Mesendoderm (in vitro differentiated cells): ENCODE results near the gene SEC14L5.

Experiments used
- DNase-seq: peaks from one replicate; pipeline ENCODE4 v3.0.0; 2013
- H2AK5ac ChIP-seq: 2 replicates; pipeline ENCODE4 v1.6.1; 2013; ENCODE audit warnings: low read length, inconsistent platforms
- H2BK120ac ChIP-seq: 2 replicates; pipeline ENCODE4 v1.6.1; 2013; ENCODE audit warnings: low read depth, mild to moderate bottlenecking, low read length, moderate library complexity, mixed read lengths
- H2BK15ac ChIP-seq: replicated peaks from 2 replicates; pipeline ENCODE4 v1.6.1; 2013; ENCODE audit warnings: low read depth, mild to moderate bottlenecking, moderate library complexity
- H2BK5ac ChIP-seq: 2 replicates; pipeline ENCODE4 v1.6.1; 2013; ENCODE audit warnings: low read length, inconsistent platforms
- H3K18ac ChIP-seq: 2 replicates; pipeline ENCODE4 v1.6.1; 2013; ENCODE audit warnings: mild to moderate bottlenecking, low read length, mixed read lengths
- H3K23ac ChIP-seq: one replicate; pipeline ENCODE4 v1.6.1; 2013; ENCODE audit warnings: low read length
- H3K27ac ChIP-seq: 2 replicates; pipeline ENCODE4 v1.5.1; 2013; ENCODE audit warnings: low read depth, mild to moderate bottlenecking, inconsistent platforms, low read length, moderate library complexity
- H3K27me3 ChIP-seq: 2 replicates; pipeline ENCODE4 v1.6.1; 2013; ENCODE audit warnings: low read length, control low read depth, mild to moderate bottlenecking, inconsistent platforms; ENCODE audit not compliant: insufficient read depth, poor library complexity
- H3K36me3 ChIP-seq: 2 replicates; pipeline ENCODE4 v1.6.1; 2013; ENCODE audit warnings: low read length, inconsistent platforms; ENCODE audit not compliant: control insufficient read depth, insufficient read depth
- H3K4ac ChIP-seq: one replicate; pipeline ENCODE4 v1.6.1; 2013; ENCODE audit warnings: low read depth, mild to moderate bottlenecking, low read length, moderate library complexity
- H3K4me1 ChIP-seq: 2 replicates; pipeline ENCODE4 v1.6.1; 2013; ENCODE audit warnings: low read depth, low read length, inconsistent platforms; ENCODE audit not compliant: control insufficient read depth
- H3K4me2 ChIP-seq: 2 replicates; pipeline ENCODE4 v1.6.1; 2013; ENCODE audit warnings: low read length
- H3K4me3 ChIP-seq: 2 replicates; pipeline ENCODE4 v1.5.1; 2013; ENCODE audit warnings: mild to moderate bottlenecking, low read length
- H3K56ac ChIP-seq: one replicate; pipeline ENCODE4 v1.6.1; 2013; ENCODE audit warnings: low read length
- H3K79me1 ChIP-seq: 2 replicates; pipeline ENCODE4 v1.6.1; 2013; ENCODE audit warnings: low read length, inconsistent platforms
- H3K79me2 ChIP-seq: 2 replicates; pipeline ENCODE4 v1.6.1; 2013; ENCODE audit warnings: mild to moderate bottlenecking, low read length; ENCODE audit not compliant: control insufficient read depth, insufficient read depth
- H3K9ac ChIP-seq: 2 replicates; pipeline ENCODE4 v1.6.1; 2013; ENCODE audit warnings: low read length, inconsistent platforms
- H4K5ac ChIP-seq: one replicate; pipeline ENCODE4 v1.6.1; 2013; ENCODE audit warnings: low read length
- H4K8ac ChIP-seq: one replicate; pipeline ENCODE4 v1.6.1; 2013; ENCODE audit warnings: low read depth, mild to moderate bottlenecking, control low read depth, low read length, moderate library complexity
- WGBS: extraction: QIAGEN DNeasy Blood & Tissue Kit; methylation state at CpG from one replicate; pipeline ENCODE4 v1.1.7; 2013; ENCODE audit warnings: low lambda C conversion rate, missing lambda C conversion rate; ENCODE audit not compliant: insufficient coverage; ENCODE audit errors: extremely low coverage; 5-methylcytosine and 5-hydroxymethylcytosine counted together

The SEC14L5 gene

GRCh38 chr16:4942481-4942880, 15.6 kb upstream of the SEC14L5 start:
- WGBS, result no CpG with 5 or more reads among the region's 9 CpGs
- Histone ChIP-seq H3K9ac (no peak overlapping the region), H4K5ac (no peak overlapping the region), H3K56ac (peak overlapping the region; percentile 87), H3K27me3 (no peaks in the 10 kb centered on the region), H3K36me3 (no peaks in the 10 kb centered on the region), H4K8ac (no peak overlapping the region), H2AK5ac (no peak overlapping the region), H2BK15ac (no peak overlapping the region), H3K18ac (no peak overlapping the region), H2BK120ac (peak overlapping the region; percentile 31), H3K4ac (no peak overlapping the region), H3K79me2 (no peaks in the 10 kb centered on the region), H3K4me2 (no peak overlapping the region), H3K27ac (peak overlapping the region; percentile 77), H3K4me3 (no peak overlapping the region), H3K79me1 (no peaks in the 10 kb centered on the region), H3K4me1 (peaks cover 2% of the 10 kb centered on the region), H2BK5ac (no peak overlapping the region), H3K23ac (no peak overlapping the region)
- no peak for DNase-seq

DNA sequence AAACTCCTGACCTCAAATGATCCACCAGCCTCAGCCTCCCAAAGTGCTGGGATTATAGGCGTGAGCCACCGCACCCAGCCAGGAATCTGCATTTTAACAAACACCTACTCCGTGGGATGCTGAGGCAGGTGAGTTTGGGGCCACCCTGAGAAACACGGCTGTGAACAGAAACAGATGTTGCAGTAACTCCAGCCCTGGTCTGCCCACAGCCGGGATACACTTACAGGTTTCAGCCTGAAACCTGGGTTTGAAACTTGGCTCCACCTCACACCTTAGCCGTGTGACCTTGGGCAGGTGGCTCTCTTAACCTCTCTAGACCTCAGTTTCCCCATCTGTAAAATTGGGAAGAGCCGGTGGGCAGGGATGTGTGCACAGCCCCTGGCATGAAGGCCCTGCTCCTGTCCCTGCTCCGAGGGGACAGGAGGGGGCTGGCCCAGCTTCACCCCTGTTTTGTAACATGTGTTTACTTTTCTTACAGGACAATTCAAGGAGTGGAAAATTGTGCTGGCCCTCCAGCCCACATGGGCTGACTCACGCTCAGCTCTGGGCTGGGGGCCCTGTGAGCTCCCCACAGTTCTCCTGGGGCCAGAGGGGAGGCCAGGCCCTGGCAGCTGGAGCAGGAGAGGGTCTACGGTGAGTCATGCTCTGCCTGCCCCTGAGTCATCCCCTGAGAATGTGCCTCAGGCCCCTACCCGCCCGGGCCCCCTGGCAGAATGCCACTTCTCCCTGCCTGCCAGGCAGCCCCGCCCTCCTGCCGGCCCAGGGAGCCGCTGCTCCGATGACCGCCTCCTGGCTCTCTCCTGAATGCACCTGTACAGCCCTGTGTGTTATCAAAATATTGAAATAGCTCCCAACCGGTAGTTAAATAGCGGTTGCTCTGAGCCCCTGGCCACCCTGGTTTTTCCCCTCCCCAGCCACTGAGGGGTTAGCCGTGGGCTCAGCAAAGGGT, 13.5 kb upstream of the SEC14L5 start:
- no peak overlapping the region for H3K4me3 ChIP-seq
- no peak overlapping the region for H4K5ac ChIP-seq
- peak overlapping the region; percentile 66 for H3K27ac ChIP-seq
- no peak overlapping the region for H2AK5ac ChIP-seq
- no peaks in the 10 kb centered on the region for H3K36me3 ChIP-seq
- no peaks in the 10 kb centered on the region for H3K27me3 ChIP-seq
- no peak overlapping the region for H3K23ac ChIP-seq
- no CpG with 5 or more reads among the region's 20 CpGs for WGBS
- peak overlapping the region; percentile 8 for H2BK120ac ChIP-seq
- H3K79me2 ChIP-seq, result no peaks in the 10 kb centered on the region
- no peaks in the 10 kb centered on the region for H3K79me1 ChIP-seq
- peak overlapping the region; percentile 40 for H3K56ac ChIP-seq
- peak; percentile 93 for DNase-seq
- H4K8ac ChIP-seq, result no peak overlapping the region
- no peak overlapping the region for H2BK5ac ChIP-seq
- H3K4ac ChIP-seq, result no peak overlapping the region
- H2BK15ac ChIP-seq, result no peak overlapping the region
- H3K9ac ChIP-seq, result no peak overlapping the region
- H3K18ac ChIP-seq, result no peak overlapping the region
- peaks cover 2% of the 10 kb centered on the region for H3K4me1 ChIP-seq
- no peak overlapping the region for H3K4me2 ChIP-seq

DNA sequence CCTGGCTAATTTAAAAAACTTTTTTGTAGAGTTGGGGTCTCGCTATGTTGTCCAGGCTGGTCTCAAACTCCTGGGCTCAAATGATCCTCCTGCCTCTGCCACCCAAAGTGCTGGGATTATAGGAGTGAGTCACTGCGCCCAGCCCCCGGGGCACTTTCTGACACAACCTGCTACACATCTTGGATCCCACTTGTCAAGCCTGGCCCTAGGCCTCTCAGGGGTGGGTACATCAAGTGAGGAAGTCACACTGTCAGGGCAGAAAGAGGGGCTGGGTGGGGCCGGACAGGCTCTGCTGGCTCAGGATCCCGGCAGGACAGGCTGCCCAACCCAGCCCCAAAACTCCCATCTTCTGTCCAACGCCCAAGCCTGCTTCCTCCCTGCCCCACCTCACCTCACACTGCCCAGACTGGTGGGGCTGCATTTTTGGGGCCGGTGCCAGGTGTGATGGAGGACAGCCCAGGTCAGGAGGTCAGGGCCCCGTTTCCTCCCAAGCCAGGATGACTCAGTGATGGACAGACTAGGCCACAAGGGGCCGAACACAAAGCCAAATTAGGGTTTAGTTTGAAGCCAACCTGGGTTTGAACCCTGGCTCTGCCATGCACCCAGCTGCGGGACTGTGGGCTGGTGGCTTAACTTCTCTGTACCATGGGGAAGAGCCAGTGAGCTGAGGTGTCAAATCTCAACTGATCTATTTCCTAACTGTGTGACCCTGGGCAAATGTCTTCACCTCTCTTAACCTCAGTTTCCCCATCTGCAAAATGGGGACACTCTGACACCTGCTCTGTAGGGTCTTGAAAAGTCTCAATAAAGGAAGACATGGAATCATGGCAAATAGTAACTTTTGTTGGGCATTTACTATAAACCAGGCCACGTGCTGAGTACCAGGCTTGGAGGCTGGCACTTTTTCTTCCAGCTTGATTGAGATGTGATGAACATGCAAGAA, 12.3 kb upstream of the SEC14L5 start:
- WGBS, result no CpG with 5 or more reads among the region's 11 CpGs
- Histone ChIP-seq H2BK15ac (no peak overlapping the region), H3K79me2 (no peaks in the 10 kb centered on the region), H3K4me1 (peaks cover 2% of the 10 kb centered on the region), H3K79me1 (no peaks in the 10 kb centered on the region), H3K18ac (no peak overlapping the region), H4K8ac (no peak overlapping the region), H2AK5ac (no peak overlapping the region), H3K27me3 (no peaks in the 10 kb centered on the region), H3K4me3 (no peak overlapping the region), H4K5ac (no peak overlapping the region), H2BK5ac (no peak overlapping the region), H3K36me3 (no peaks in the 10 kb centered on the region), H3K23ac (no peak overlapping the region), H3K9ac (no peak overlapping the region), H3K4ac (no peak overlapping the region), H3K27ac (no peak overlapping the region), H2BK120ac (no peak overlapping the region), H3K4me2 (no peak overlapping the region), H3K56ac (no peak overlapping the region)
- DNase-seq, result no peak

DNA sequence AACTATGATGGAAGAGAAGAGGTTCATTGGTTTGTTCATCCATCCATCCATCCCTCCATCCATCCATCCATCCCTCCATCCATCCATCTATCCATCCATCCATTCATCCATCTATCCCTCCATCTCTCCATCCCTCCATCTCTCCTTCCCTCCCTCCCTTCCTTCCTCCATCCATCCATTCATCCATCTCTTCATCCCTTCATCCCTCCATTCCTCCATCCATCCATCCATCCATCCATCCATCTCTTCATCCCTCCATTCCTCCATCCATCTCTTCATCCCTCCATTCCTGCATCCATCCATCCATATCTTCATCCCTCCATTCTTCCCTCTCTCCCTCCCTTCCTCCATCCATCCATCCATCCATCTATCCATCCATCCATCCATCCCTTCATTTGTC, 11.2 kb upstream of the SEC14L5 start:
- no peaks in the 10 kb centered on the region for H3K79me2 ChIP-seq
- no peak overlapping the region for H3K23ac ChIP-seq
- H3K9ac ChIP-seq, result no peak overlapping the region
- no peak overlapping the region for H2BK5ac ChIP-seq
- H3K4ac ChIP-seq, result no peak overlapping the region
- no peak overlapping the region for H2AK5ac ChIP-seq
- H3K27ac ChIP-seq, result no peak overlapping the region
- H3K4me2 ChIP-seq, result no peak overlapping the region
- no peaks in the 10 kb centered on the region for H3K36me3 ChIP-seq
- peaks cover 2% of the 10 kb centered on the region for H3K4me1 ChIP-seq
- no peak overlapping the region for H4K8ac ChIP-seq
- H3K56ac ChIP-seq, result no peak overlapping the region
- H4K5ac ChIP-seq, result no peak overlapping the region
- no peaks in the 10 kb centered on the region for H3K79me1 ChIP-seq
- no peak overlapping the region for H3K4me3 ChIP-seq
- no peak overlapping the region for H2BK120ac ChIP-seq
- no peak overlapping the region for H2BK15ac ChIP-seq
- no peak for DNase-seq
- H3K27me3 ChIP-seq, result no peaks in the 10 kb centered on the region
- no peak overlapping the region for H3K18ac ChIP-seq

DNA sequence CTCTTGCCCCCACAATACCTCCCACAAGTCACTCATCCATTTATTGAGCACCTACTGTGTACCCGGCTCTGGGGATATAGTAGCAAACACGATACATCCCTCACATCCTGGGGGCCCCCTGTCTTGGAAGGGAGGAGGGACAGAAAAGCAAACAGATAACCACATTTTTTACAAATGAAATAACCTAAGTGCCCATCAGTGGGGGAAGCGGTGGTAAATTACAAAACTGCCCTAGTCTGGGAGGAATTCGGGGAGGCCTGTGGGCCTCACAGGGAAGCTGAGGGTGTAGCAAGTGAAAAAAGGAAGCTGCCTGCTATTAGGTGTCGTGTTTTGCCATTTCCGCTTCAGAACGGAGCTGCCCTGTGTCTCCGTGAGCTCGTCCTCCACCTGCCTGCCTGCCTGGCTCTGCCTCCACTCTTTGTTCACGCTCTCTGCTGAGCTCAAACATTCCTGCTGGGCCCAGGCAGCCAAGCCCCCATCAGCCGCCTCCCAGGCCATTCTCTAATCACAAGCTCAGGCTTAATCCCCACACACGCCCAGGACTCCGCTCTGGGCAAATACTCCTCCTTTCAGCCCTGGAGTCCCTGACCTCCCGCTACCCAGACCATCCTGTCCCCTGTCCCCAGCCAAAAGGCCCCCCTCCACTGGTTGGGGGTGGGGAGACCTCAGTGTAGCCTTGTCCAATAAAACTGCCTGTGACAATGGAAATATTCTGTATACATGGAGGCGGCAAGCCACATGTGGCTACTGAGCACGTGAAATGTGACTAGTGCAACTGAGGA, 10.2 kb upstream of the SEC14L5 start:
- H3K4me3 ChIP-seq, result no peak overlapping the region
- no peak overlapping the region for H3K4me2 ChIP-seq
- H3K56ac ChIP-seq, result peak overlapping the region; percentile 40
- no peak overlapping the region for H4K8ac ChIP-seq
- no peak overlapping the region for H2BK5ac ChIP-seq
- WGBS, result no CpG with 5 or more reads among the region's 16 CpGs
- no peak overlapping the region for H2BK15ac ChIP-seq
- H2BK120ac ChIP-seq, result no peak overlapping the region
- peak; percentile 91 for DNase-seq
- peaks cover 2% of the 10 kb centered on the region for H3K4me1 ChIP-seq
- H3K9ac ChIP-seq, result peak overlapping the region; percentile 8
- no peaks in the 10 kb centered on the region for H3K27me3 ChIP-seq
- H3K18ac ChIP-seq, result no peak overlapping the region
- no peaks in the 10 kb centered on the region for H3K79me1 ChIP-seq
- no peak overlapping the region for H2AK5ac ChIP-seq
- no peaks in the 10 kb centered on the region for H3K79me2 ChIP-seq
- no peaks in the 10 kb centered on the region for H3K36me3 ChIP-seq
- no peak overlapping the region for H3K23ac ChIP-seq
- H3K4ac ChIP-seq, result no peak overlapping the region
- H4K5ac ChIP-seq, result no peak overlapping the region
- H3K27ac ChIP-seq, result peak overlapping the region; percentile 51
